ENCODE data around the gene RGCC.

Gene RGCC

GRCh38 chr13:41496420-41497234 lies 39.3 kb downstream of the RGCC start:
- no peaks in the 10 kb centered on the region for H3K9me3 ChIP-seq (ENCODE audit: control insufficient read depth, low read length)
- peak overlapping the region in 1 of 2 experiments; percentile 38 for H3K14ac ChIP-seq (ENCODE audit: low read length in 2 of 2)

DNA sequence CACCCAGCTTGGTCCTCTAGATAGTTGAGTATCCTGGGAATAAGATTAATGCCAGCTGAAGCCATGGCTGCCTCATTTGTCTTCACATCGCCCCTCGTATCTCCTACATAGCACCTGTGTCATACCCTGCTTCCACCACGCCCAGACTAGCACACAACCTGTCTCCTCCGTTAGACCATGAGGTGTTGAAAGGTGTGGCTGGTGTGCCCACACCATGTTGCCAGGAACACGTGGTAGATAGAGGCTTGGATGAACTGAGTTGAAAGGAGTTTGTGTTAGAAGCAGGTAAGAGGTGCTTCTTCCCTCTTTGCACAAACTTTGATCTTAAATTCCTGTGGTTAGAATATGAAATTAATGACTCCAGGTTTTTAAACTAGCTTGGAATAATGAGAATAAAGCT lies 40.1 kb downstream of the RGCC start:
- H3K14ac ChIP-seq (ENCODE audit: low read length in 2 of 2), result no peak overlapping the region
- no peak overlapping the region for H3K4me2 ChIP-seq (ENCODE audit: low read length, poor library complexity, severe bottlenecking)
- peaks cover 5% of the 10 kb centered on the region for H3K4me1 ChIP-seq (ENCODE audit: control insufficient read depth, insufficient read depth, low read depth, low read length)
- DNase-seq, result no peak
- H3K27me3 ChIP-seq (ENCODE audit: control insufficient read depth in 1 of 2, insufficient read depth in 1 of 2, low read length in 2 of 2), result peaks cover 0 to 20% of the 10 kb centered on the region in 2 experiments
- no peak overlapping the region for H4K8ac ChIP-seq (ENCODE audit: low read length)
- H2BK15ac ChIP-seq (ENCODE audit: low read depth, poor library complexity, severe bottlenecking), result no peak overlapping the region
- no peaks in the 10 kb centered on the region for H3K36me3 ChIP-seq (ENCODE audit: control insufficient read depth in 1 of 2, insufficient read depth in 2 of 2, low read depth in 1 of 2, low read length in 2 of 2)
- no peak overlapping the region for H4K91ac ChIP-seq (ENCODE audit: low read length)
- peak overlapping the region in 1 of 2 experiments; percentile 37 for H2BK12ac ChIP-seq (ENCODE audit: low read length in 2 of 2)
- H2AK5ac ChIP-seq (ENCODE audit: low read length, severe bottlenecking), result no peak overlapping the region
- no peak overlapping the region for H3K9ac ChIP-seq (ENCODE audit: low read length)
- no peak overlapping the region for H2BK5ac ChIP-seq (ENCODE audit: low read depth, low read length, poor library complexity, severe bottlenecking)
- H3K18ac ChIP-seq (ENCODE audit: low read depth in 1 of 2, low read length in 2 of 2), result peak overlapping the region in 1 of 2 experiments; percentile 62
- no peak overlapping the region for H3K23ac ChIP-seq (ENCODE audit: low read length in 2 of 2)
- no peak overlapping the region for H2BK120ac ChIP-seq (ENCODE audit: low read depth, low read length)
- H3K27ac ChIP-seq (ENCODE audit: low read length, poor library complexity, severe bottlenecking), result no peak overlapping the region
- H3K79me1 ChIP-seq (replicated peaks; ENCODE audit: low read length, poor library complexity, severe bottlenecking), result no peaks in the 10 kb centered on the region
- WGBS, result 84% methylated on average over 2 of the region's 5 CpGs
- no peak overlapping the region for H2AFZ ChIP-seq (ENCODE audit: low read depth, low read length)
- H3K4ac ChIP-seq (ENCODE audit: low read depth in 1 of 2, low read length in 2 of 2), result no peak overlapping the region
- H3K4me3 ChIP-seq (ENCODE audit: insufficient read depth in 1 of 2, low read depth in 1 of 2, low read length in 2 of 2), result no peak overlapping the region
- H3K9me3 ChIP-seq (ENCODE audit: control insufficient read depth, low read length), result no peaks in the 10 kb centered on the region

More at GRCh38 chr13:41496420-41497234, 39.3 kb downstream of the RGCC start:
- H3K36me3 ChIP-seq (ENCODE audit: control insufficient read depth in 1 of 2, insufficient read depth in 2 of 2, low read depth in 1 of 2, low read length in 2 of 2), result no peaks in the 10 kb centered on the region
- no peak overlapping the region for H2AFZ ChIP-seq (ENCODE audit: low read depth, low read length)
- no peak overlapping the region for H2BK5ac ChIP-seq (ENCODE audit: low read depth, low read length, poor library complexity, severe bottlenecking)
- no peak overlapping the region for H3K18ac ChIP-seq (ENCODE audit: low read depth in 1 of 2, low read length in 2 of 2)
- H3K4me2 ChIP-seq (ENCODE audit: low read length, poor library complexity, severe bottlenecking), result no peak overlapping the region
- H3K23ac ChIP-seq (ENCODE audit: low read length in 2 of 2), result no peak overlapping the region
- H3K4ac ChIP-seq (ENCODE audit: low read depth in 1 of 2, low read length in 2 of 2), result no peak overlapping the region
- peaks cover 0 to 14% of the 10 kb centered on the region in 2 experiments for H3K27me3 ChIP-seq (ENCODE audit: control insufficient read depth in 1 of 2, insufficient read depth in 1 of 2, low read length in 2 of 2)
- H4K8ac ChIP-seq (ENCODE audit: low read length), result no peak overlapping the region
- H3K9ac ChIP-seq (ENCODE audit: low read length), result no peak overlapping the region
- H2AK5ac ChIP-seq (ENCODE audit: low read length, severe bottlenecking), result no peak overlapping the region
- no peaks in the 10 kb centered on the region for H3K79me1 ChIP-seq (replicated peaks; ENCODE audit: low read length, poor library complexity, severe bottlenecking)
- H3K27ac ChIP-seq (ENCODE audit: low read length, poor library complexity, severe bottlenecking), result no peak overlapping the region
- H3K4me3 ChIP-seq (ENCODE audit: insufficient read depth in 1 of 2, low read depth in 1 of 2, low read length in 2 of 2), result no peak overlapping the region
- 56% methylated on average over 9 of the region's 9 CpGs for WGBS
- H2BK15ac ChIP-seq (ENCODE audit: low read depth, poor library complexity, severe bottlenecking), result no peak overlapping the region
- peaks cover 5% of the 10 kb centered on the region for H3K4me1 ChIP-seq (ENCODE audit: control insufficient read depth, insufficient read depth, low read depth, low read length)
- no peak overlapping the region for H2BK12ac ChIP-seq (ENCODE audit: low read length in 2 of 2)
- H4K91ac ChIP-seq (ENCODE audit: low read length), result no peak overlapping the region
- H2BK120ac ChIP-seq (ENCODE audit: low read depth, low read length), result no peak overlapping the region
- DNase-seq, result peak; percentile 79

- Histone ChIP-seq H2BK120ac (ENCODE audit: low read depth, low read length) (no peak overlapping the region), H3K9me3 (ENCODE audit: control insufficient read depth, low read length) (no peaks in the 10 kb centered on the region), H2BK5ac (ENCODE audit: low read depth, low read length, poor library complexity, severe bottlenecking) (no peak overlapping the region), H3K4me2 (ENCODE audit: low read length, poor library complexity, severe bottlenecking) (no peak overlapping the region), H2BK12ac (ENCODE audit: low read length in 2 of 2) (no peak overlapping the region), H4K8ac (ENCODE audit: low read length) (no peak overlapping the region), H2AK5ac (ENCODE audit: low read length, severe bottlenecking) (peak overlapping the region; percentile 34), H3K27ac (ENCODE audit: low read length, poor library complexity, severe bottlenecking) (no peak overlapping the region), H2AFZ (ENCODE audit: low read depth, low read length) (no peak overlapping the region), H2BK15ac (ENCODE audit: low read depth, poor library complexity, severe bottlenecking) (no peak overlapping the region), H3K4me3 (ENCODE audit: insufficient read depth in 1 of 2, low read depth in 1 of 2, low read length in 2 of 2) (no peak overlapping the region), H3K9ac (ENCODE audit: low read length) (no peak overlapping the region), H3K79me1 (replicated peaks; ENCODE audit: low read length, poor library complexity, severe bottlenecking) (no peaks in the 10 kb centered on the region), H4K91ac (ENCODE audit: low read length) (no peak overlapping the region), H3K23ac (ENCODE audit: low read length in 2 of 2) (no peak overlapping the region), H3K27me3 (ENCODE audit: control insufficient read depth in 1 of 2, insufficient read depth in 1 of 2, low read length in 2 of 2) (peaks cover 0 to 19% of the 10 kb centered on the region in 2 experiments), H3K14ac (ENCODE audit: low read length in 2 of 2) (no peak overlapping the region), H3K36me3 (ENCODE audit: control insufficient read depth in 1 of 2, insufficient read depth in 2 of 2, low read depth in 1 of 2, low read length in 2 of 2) (no peaks in the 10 kb centered on the region), H3K18ac (ENCODE audit: low read depth in 1 of 2, low read length in 2 of 2) (no peak overlapping the region), H3K4me1 (ENCODE audit: control insufficient read depth, insufficient read depth, low read depth, low read length) (peaks cover 5% of the 10 kb centered on the region), H3K4ac (ENCODE audit: low read depth in 1 of 2, low read length in 2 of 2) (no peak overlapping the region)
- WGBS, result 89% methylated on average over 5 of the region's 5 CpGs
- DNase-seq, result no peak
Observed at GRCh38 chr13:41499452-41499851, 42.1 kb downstream of the RGCC start.

GRCh38 chr13:41500511-41500910 lies 43.2 kb downstream of the RGCC start:
- Histone ChIP-seq H3K4me2 (ENCODE audit: low read length, poor library complexity, severe bottlenecking) (no peak overlapping the region), H4K8ac (ENCODE audit: low read length) (no peak overlapping the region), H3K14ac (ENCODE audit: low read length in 2 of 2) (no peak overlapping the region), H3K23ac (ENCODE audit: low read length in 2 of 2) (no peak overlapping the region), H3K36me3 (ENCODE audit: control insufficient read depth in 1 of 2, insufficient read depth in 2 of 2, low read depth in 1 of 2, low read length in 2 of 2) (no peaks in the 10 kb centered on the region), H3K4me3 (ENCODE audit: insufficient read depth in 1 of 2, low read depth in 1 of 2, low read length in 2 of 2) (no peak overlapping the region), H3K18ac (ENCODE audit: low read depth in 1 of 2, low read length in 2 of 2) (no peak overlapping the region), H2AFZ (ENCODE audit: low read depth, low read length) (no peak overlapping the region), H3K79me1 (replicated peaks; ENCODE audit: low read length, poor library complexity, severe bottlenecking) (no peaks in the 10 kb centered on the region), H3K27ac (ENCODE audit: low read length, poor library complexity, severe bottlenecking) (no peak overlapping the region), H2BK15ac (ENCODE audit: low read depth, poor library complexity, severe bottlenecking) (no peak overlapping the region), H3K27me3 (ENCODE audit: control insufficient read depth in 1 of 2, insufficient read depth in 1 of 2, low read length in 2 of 2) (peaks cover 0 to 15% of the 10 kb centered on the region in 2 experiments), H3K4me1 (ENCODE audit: control insufficient read depth, insufficient read depth, low read depth, low read length) (peaks cover 8% of the 10 kb centered on the region), H2BK5ac (ENCODE audit: low read depth, low read length, poor library complexity, severe bottlenecking) (no peak overlapping the region), H2AK5ac (ENCODE audit: low read length, severe bottlenecking) (no peak overlapping the region), H4K91ac (ENCODE audit: low read length) (no peak overlapping the region), H3K4ac (ENCODE audit: low read depth in 1 of 2, low read length in 2 of 2) (no peak overlapping the region), H2BK120ac (ENCODE audit: low read depth, low read length) (no peak overlapping the region), H2BK12ac (ENCODE audit: low read length in 2 of 2) (no peak overlapping the region), H3K9ac (ENCODE audit: low read length) (no peak overlapping the region), H3K9me3 (ENCODE audit: control insufficient read depth, low read length) (no peaks in the 10 kb centered on the region)
- no peak for DNase-seq
- 71% methylated on average over 5 of the region's 5 CpGs for WGBS

Measured in mesenchymal stem cell (in vitro differentiated cells and primary cell).